Measurements from ENCODE around the gene TMEM184C.
A peak's percentile ranks its signal among the peaks of the same experiment; 100 is the strongest.

TMEM184C gene

GRCh38 chr4:147617173-147617840 is at the start of gene TMEM184C:
TSS of gene TMEM184C (plus strand) at chr4:147617397. CDS start at chr4:147617957, 560 bp downstream.
- peak; percentile 99 for DNase-seq

DNA sequence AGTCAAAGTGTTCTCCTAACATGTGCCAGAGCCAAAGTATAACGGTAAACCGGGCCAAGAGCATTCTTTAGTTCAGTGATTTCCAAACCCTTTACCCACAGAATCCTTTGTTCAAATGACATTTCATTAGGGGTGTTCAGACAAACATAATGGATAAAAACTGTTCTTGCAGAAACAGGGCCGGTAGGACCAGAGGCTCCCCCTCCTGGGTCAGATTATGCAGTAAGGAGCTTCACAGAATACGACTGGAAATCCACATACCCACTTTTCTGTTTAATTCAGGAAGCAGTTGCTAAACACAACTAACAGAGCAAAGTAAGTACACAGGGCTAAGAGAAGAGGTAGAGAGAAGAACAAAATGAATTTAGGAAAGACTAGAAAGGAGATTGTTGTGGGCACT is 46.6 kb upstream of the TMEM184C start:
- no peak for DNase-seq

- no peak for DNase-seq
These were observed 46.0 kb upstream of the TMEM184C start for GRCh38 chr4:147571036-147571770.

DNA sequence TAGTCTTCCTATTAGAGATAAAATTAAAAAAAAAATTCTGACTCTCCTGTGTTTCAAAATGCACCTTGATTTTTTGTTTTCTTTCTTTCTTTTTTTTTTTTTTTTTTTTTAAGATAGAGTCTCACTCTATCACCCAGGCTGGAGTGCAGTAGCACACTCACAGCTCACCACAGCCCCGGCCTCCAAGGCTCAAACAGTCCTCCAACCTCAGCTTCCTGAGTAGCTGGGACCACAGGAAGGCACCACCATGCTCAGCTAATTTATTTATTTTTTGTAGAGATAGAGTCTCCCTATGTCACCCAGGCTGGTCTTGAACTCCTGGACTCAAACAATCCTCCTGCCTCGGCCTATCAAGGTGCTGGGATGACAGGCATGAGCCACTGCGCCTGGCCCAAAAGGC is 41.1 kb upstream of the TMEM184C start:
- DNase-seq: no peak

DNA sequence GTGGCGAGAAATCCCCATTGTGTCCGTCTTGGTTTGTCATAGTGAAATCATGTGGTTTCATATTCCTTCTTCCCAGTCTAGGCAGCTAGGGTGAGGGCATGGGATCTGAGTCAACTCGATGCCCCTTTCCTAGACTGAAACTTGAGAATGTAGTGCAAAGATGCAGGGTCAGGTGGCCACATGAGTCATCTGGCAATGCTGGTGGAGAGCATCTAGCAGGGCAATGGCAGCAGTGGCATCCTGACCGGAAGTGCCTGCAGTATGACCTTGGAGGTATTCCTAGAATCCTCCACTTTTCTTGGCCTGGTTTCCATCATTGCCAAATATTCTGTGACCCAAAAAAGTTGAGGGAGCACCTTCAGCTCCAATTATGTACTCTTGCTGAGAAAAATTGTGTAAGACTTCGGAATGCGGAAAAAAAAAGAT is 39.1 kb upstream of the TMEM184C start:
- DNase-seq: no peak

GRCh38 chr4:147578593-147578992 is 38.6 kb upstream of the TMEM184C start:
- DNase-seq: no peak

DNA sequence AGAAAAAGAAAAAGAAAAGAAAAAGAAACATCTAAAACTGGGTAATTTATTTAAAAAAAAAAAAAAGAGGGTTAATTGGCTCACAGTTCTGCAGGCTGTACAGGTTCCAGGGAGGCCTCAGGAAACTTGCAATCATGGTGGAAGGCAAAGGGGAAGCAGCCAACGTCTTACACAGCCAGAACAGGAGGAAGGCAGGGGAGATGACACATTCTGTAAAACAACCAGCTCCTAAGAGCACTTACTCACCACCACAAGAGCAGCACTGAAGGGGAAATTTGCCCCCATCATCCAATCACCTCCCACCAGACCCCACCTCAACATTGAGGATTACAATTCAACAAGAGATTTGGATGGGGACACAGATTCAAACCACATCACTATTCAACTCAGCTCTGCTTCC is 36.8 kb upstream of the TMEM184C start:
- no peak for DNase-seq

DNA sequence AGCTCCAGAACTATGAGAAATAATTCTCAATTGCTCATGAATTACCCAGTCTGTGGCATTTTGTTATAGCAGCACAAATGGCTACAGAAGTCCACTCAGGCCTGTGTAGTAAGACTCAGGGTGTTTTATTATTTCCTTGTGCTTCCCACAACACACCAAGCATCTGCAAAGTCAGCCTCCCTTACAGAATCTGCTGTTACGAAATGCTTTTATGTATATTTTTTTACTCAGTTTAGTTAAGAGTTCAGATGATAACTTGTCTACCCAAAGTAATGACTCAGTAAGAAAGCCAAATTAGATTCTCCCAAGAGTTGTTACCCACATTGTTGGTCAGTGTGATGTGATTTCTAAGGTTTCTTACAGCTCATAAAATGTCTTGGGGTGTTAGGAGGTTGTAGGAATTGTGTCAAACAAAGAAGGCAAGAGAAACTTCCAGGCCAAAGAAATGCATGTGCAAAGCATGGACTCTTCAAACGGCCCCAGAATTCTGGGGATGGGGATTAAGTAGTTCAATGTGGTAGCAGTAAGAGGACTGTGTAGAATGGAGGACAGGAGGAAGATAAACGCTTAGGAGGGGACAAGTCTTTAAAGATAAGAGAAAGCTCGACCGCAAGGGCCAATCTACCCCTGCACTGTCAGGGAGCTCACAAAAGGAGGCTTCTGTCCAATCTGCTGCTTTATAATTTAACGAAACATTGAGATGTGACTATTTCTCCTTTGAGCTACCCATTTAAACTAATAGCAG is 35.4 kb upstream of the TMEM184C start:
- no peak for DNase-seq

DNA sequence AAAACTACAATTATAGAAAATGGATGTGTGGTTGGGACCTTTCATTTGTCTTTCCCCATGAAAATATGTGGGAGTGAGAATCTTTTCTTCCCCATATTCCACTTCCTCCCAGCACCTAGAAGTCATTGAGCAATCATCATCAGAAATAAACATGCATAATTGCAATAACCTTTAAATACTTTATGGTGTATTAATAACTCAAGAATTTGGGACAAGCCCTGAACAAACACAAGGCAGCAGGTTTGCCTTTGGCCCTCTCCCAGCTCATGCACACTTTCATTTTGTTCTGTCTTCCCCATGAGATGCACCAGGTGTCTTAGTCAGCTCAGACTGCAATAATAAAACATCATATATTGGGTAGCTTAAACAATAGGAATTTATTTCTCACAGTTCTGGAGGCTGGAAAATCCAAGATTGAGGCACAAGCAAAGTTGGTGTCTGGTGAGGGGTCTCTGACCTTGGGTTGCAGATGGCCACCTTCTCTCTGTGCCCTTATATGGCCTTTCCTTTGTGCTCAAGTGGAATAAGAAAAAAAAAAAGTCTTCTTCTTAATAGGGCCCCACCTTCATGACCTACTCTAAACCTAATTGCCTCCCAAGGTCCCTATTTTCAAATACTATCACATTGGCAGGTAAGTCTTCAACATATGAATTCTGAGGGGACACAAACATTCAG is 34.7 kb upstream of the TMEM184C start:
- DNase-seq: no peak

DNA sequence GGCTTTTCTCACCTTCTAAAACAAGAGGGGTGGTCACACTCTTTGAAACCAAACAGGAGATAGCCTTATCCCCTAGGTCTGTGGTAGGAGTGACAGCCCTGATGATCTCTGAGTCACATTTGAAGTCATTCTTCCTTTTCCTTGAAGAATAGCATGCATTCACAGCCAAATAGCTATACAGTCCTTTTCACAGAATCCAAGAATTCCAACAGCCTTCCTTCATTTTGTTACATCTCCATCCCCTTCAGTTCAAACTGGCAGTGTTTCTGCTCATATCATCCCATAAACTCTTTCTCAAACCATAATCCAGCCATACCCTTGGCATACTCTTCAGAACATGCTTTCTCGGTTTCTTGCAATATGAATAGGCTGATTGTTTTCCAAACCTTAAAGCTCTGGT is 33.3 kb upstream of the TMEM184C start:
- no peak for DNase-seq

DNA sequence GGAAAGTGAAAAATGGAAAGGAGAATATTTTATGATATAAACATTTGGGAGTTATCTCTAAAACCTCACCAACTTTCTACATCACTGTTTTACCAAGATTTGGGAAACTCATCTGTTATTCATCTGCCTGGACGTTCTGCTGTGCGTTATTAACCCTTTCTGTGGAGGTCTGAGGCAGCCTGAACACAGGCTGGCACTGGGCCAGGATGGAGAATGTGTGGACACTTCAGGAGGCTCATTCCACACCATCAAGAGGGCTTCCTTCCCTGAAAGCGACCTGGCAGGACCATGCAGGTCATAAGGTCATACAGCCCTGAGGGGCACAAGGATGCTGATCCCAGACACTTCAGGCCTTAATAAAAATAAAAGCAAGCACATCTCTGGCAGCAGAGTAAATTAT is 31.2 kb upstream of the TMEM184C start:
- DNase-seq: no peak

- DNase-seq: no peak
These were observed 30.6 kb upstream of the TMEM184C start for GRCh38 chr4:147586637-147587036.

GRCh38 chr4:147587041-147587440 is 30.2 kb upstream of the TMEM184C start:
- DNase-seq: no peak

DNA sequence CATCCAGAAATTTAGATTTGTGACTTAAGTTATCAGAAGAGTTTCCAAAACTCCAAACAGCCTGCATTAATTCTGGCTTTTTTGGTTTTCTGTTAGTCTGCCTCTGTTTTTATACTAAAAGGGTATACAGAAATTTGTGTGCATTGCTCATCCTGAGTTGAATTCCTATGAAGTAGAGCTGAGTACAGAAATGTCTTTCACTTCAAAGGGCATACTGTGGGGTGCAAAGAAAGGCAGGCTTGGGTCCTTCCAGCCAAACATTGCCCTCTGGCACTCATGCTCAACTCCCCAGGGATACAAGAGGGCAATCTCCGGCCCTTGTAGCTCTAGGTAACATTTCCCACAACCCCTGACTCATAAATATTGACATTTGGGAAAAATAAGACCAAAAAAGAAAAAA is 27.6 kb upstream of the TMEM184C start:
- DNase-seq: no peak

GRCh38 chr4:147590249-147590920 is 26.8 kb upstream of the TMEM184C start:
- DNase-seq: peak; percentile 44

GRCh38 chr4:147591106-147591505 is 26.1 kb upstream of the TMEM184C start:
- no peak for DNase-seq

- DNase-seq: no peak
These were observed 23.1 kb upstream of the TMEM184C start for GRCh38 chr4:147594107-147594506.

GRCh38 chr4:147594578-147594977 is 22.6 kb upstream of the TMEM184C start:
- DNase-seq: no peak

DNA sequence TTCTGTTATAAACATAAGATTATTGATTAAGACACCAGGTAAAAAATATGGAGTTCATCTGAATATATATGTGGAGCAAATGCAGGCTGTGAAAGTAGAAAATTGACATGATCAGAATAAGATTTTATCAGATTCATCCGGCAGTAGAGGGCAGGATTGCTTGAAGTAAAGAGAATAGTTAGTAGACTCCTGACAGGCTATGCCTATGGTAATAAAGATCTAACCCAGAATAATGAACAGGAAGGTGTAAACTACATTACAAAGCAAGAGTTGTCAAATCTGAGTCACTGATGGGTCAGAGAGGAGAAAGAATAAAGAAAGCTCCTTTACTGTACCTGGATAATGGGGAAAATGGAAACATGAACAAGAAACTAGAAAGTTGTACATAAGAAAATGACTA is 20.8 kb upstream of the TMEM184C start:
- no peak for DNase-seq

DNA sequence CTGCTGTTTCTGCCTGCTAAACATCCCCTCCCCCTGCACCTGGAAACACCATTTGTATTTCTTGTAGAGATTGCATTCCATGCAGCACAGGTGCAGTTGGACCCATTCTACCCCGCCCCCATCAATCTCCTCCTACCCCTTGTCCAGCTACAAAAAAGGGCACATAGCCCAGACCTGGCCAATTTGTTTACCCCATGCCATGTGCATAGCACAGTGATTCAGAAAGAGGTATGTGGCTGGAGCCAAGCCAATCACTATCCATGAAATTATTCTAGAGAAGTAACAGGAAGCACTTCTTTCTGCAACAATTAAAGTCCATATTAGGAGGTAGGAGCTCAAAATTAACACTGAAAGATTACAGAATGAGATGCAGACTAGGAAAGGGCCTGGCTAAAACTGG is 20.2 kb upstream of the TMEM184C start:
- no peak for DNase-seq

GRCh38 chr4:147597561-147597960 is 19.6 kb upstream of the TMEM184C start:
- no peak for DNase-seq

- no peak for DNase-seq
These were observed 18.0 kb upstream of the TMEM184C start for GRCh38 chr4:147599206-147599605.

- no peak for DNase-seq
These were observed 17.4 kb upstream of the TMEM184C start for GRCh38 chr4:147599769-147600168.
